Measurements from ENCODE around the gene MYRFL. TPM values are rescaled to one million over a fixed set of nuclear protein-coding genes. Genes with fewer than 3 reads are reported as not detected.
A peak's percentile ranks its signal among the peaks of the same experiment; 100 is the strongest.

MYRFL gene
- total RNA-seq, 1 donor from 2014 or later = not detected

- Histone ChIP-seq H3K9me3 (no peaks in the 10 kb centered on the region), H3K27ac (no peak overlapping the region), H3K36me3 (no peaks in the 10 kb centered on the region), H3K4me3 (no peak overlapping the region), H3K4me1 (no peaks in the 10 kb centered on the region), H3K27me3 (ENCODE audit: low read depth) (no peaks in the 10 kb centered on the region)
- DNase-seq (no peak), ATAC-seq (no peak)
- no peak for TF ChIP-seq CTCF (IDR thresholded peaks at IDR 0.05)
- intact Hi-C loops (cut with DNase I) = no loop called here
These were observed 173.0 kb downstream of the MYRFL start for GRCh38 chr12:69998011-69998410.

GRCh38 chr12:69998922-69999321 is 173.9 kb downstream of the MYRFL start:
- DNase-seq (no peak), ATAC-seq (no peak)
- TF ChIP-seq CTCF (IDR thresholded peaks at IDR 0.05) = no peak
- intact Hi-C loops (cut with DNase I) = no loop called here
- H3K4me3 ChIP-seq = no peak overlapping the region
- H3K36me3 ChIP-seq = no peaks in the 10 kb centered on the region
- no peak overlapping the region for H3K27ac ChIP-seq
- H3K9me3 ChIP-seq = no peaks in the 10 kb centered on the region
- H3K27me3 ChIP-seq (ENCODE audit: low read depth) = no peaks in the 10 kb centered on the region
- H3K4me1 ChIP-seq = no peaks in the 10 kb centered on the region

GRCh38 chr12:69999561-69999960 is 174.5 kb downstream of the MYRFL start:
- intact Hi-C loops (cut with DNase I) = no loop called here
- ATAC-seq (no peak), DNase-seq (no peak)
- Histone ChIP-seq H3K4me3 (no peak overlapping the region), H3K4me1 (no peaks in the 10 kb centered on the region), H3K27me3 (ENCODE audit: low read depth) (no peaks in the 10 kb centered on the region), H3K9me3 (no peaks in the 10 kb centered on the region), H3K36me3 (no peaks in the 10 kb centered on the region), H3K27ac (no peak overlapping the region)
- TF ChIP-seq CTCF (IDR thresholded peaks at IDR 0.05) = no peak

- no peaks in the 10 kb centered on the region for H3K4me1 ChIP-seq
- peak; percentile 39 to 55 for ATAC-seq
- TF ChIP-seq CTCF (IDR thresholded peaks at IDR 0.05) = no peak
- no peak for DNase-seq
- peak overlapping the region; percentile 57 for H3K27ac ChIP-seq
- H3K4me3 ChIP-seq = no peak overlapping the region
- no peaks in the 10 kb centered on the region for H3K9me3 ChIP-seq
- H3K27me3 ChIP-seq (ENCODE audit: low read depth) = no peaks in the 10 kb centered on the region
- no peaks in the 10 kb centered on the region for H3K36me3 ChIP-seq
- intact Hi-C loops (cut with DNase I) = no loop called here
These were observed 177.3 kb downstream of the MYRFL start for GRCh38 chr12:70002097-70002911.

GRCh38 chr12:70002912-70003255 is 177.9 kb downstream of the MYRFL start:
- DNase-seq (no peak), ATAC-seq (no peak)
- no peaks in the 10 kb centered on the region for H3K27me3 ChIP-seq (ENCODE audit: low read depth)
- no peaks in the 10 kb centered on the region for H3K4me1 ChIP-seq
- H3K27ac ChIP-seq = no peak overlapping the region
- no peak overlapping the region for H3K4me3 ChIP-seq
- H3K9me3 ChIP-seq = no peaks in the 10 kb centered on the region
- H3K36me3 ChIP-seq = no peaks in the 10 kb centered on the region
- intact Hi-C loops (cut with DNase I) = no loop called here
- no peak for TF ChIP-seq CTCF (IDR thresholded peaks at IDR 0.05)

All from lower lobe of right lung (tissue), 2 donors.